HEK293 (cell line): ENCODE results near the gene CRLF2.

ENCODE experiments used
- CTCF ChIA-PET: fragments of 350-600 bp; formaldehyde crosslinking; extraction: SDS; loops from one replicate; lab custom pipeline; 2021; ENCODE audit warnings: antibody characterized with exemption; lab: Yijun Ruan, JAX
- POLR2A ChIA-PET: fragments of 300-600 bp; formaldehyde crosslinking; extraction: SDS; loops from one replicate; lab custom pipeline; 2020; ENCODE audit warnings: antibody characterized with exemption, inconsistent platforms; lab: Yijun Ruan, JAX
- H3K27ac ChIP-seq: fragments of 200-500 bp; sonication (Bioruptor generic); 2 replicates; pipeline ENCODE4 v1.5.1; 2014; ENCODE audit warnings: low read depth, low read length, control low read depth, inconsistent platforms; ENCODE audit errors: extremely low read depth
- H3K36me3 ChIP-seq, 2 experiments: fragments of 200-500 bp in 1 of 2; sonication (Bioruptor generic) in 1 of 2; 1 replicate in 1 of 2; 2 replicates in 1 of 2; pipeline ENCODE4 v1.5.1; 2014 to 2017; ENCODE audit warnings: inconsistent platforms in 2 of 2, low read length in 2 of 2; ENCODE audit not compliant: control insufficient read depth in 2 of 2, insufficient read depth in 1 of 2
- H3K4me1 ChIP-seq: fragments of 200-500 bp; sonication (Bioruptor generic); 2 replicates; pipeline ENCODE4 v1.5.1; 2014; ENCODE audit warnings: mild to moderate bottlenecking, low read length, inconsistent platforms; ENCODE audit not compliant: control insufficient read depth, insufficient read depth
- H3K4me3 ChIP-seq: 2 replicates; pipeline ENCODE4 v1.5.1; 2011; ENCODE audit warnings: low read depth, mild to moderate bottlenecking, control low read depth, low read length, moderate library complexity
- H3K9me3 ChIP-seq: fragments of 200-500 bp; sonication (Bioruptor generic); 2 replicates; pipeline ENCODE4 v1.5.1; 2014; ENCODE audit warnings: low read depth, low read length, inconsistent platforms; ENCODE audit not compliant: control insufficient read depth, insufficient read depth
- IKZF3 ChIP-seq: fragments of 450-650 bp; IDR thresholded peaks from 2 replicates; pipeline ENCODE4 v1.5.0; 2018; ENCODE audit warnings: missing biosample characterization, mild to moderate bottlenecking, missing genetic modification characterization, moderate library complexity
- KLF10 ChIP-seq: fragments of 450-650 bp; IDR thresholded peaks from 2 replicates; pipeline ENCODE4 v1.5.1; 2018; ENCODE audit warnings: missing biosample characterization, mild to moderate bottlenecking, missing genetic modification characterization
- KLF8 ChIP-seq: fragments of 450-650 bp; formaldehyde crosslinking; IDR thresholded peaks from 2 replicates; pipeline ENCODE4 v1.5.1; 2016; ENCODE audit warnings: missing biosample characterization, missing genetic modification characterization
- SCRT1 ChIP-seq: fragments of 450-650 bp; formaldehyde crosslinking; IDR thresholded peaks from 2 replicates; pipeline ENCODE4 v1.5.1; 2016; ENCODE audit warnings: missing biosample characterization, missing genetic modification characterization, borderline replicate concordance
- SETDB1 ChIP-seq: IDR thresholded peaks from one replicate; pipeline ENCODE4 v1.6.1; 2017; ENCODE audit warnings: mild to moderate bottlenecking, low read length, moderate library complexity, mixed read lengths; ENCODE audit not compliant: insufficient read length
- TRIM28 ChIP-seq: IDR thresholded peaks from 2 replicates; pipeline ENCODE4 v1.6.1; 2011; ENCODE audit warnings: low read length, control low read depth, borderline replicate concordance
- ZBTB48 ChIP-seq: fragments of 450-650 bp; formaldehyde crosslinking; IDR thresholded peaks from 2 replicates; pipeline ENCODE4 v1.5.1; 2016; ENCODE audit warnings: missing biosample characterization, missing genetic modification characterization
- ZEB2 ChIP-seq: fragments of 450-650 bp; formaldehyde crosslinking; IDR thresholded peaks from 2 replicates; pipeline ENCODE4 v1.5.1; 2016; ENCODE audit warnings: missing biosample characterization, missing genetic modification characterization
- ZFHX2 ChIP-seq: fragments of 450-650 bp; formaldehyde crosslinking; conservative IDR thresholded peaks from 2 replicates; pipeline ENCODE4 v1.5.1; 2016; ENCODE audit warnings: missing biosample characterization, missing genetic modification characterization
- ZNF121 ChIP-seq: fragments of 450-650 bp; formaldehyde crosslinking; IDR thresholded peaks from 2 replicates; pipeline ENCODE4 v1.5.1; 2016; ENCODE audit warnings: missing biosample characterization, missing genetic modification characterization
- ZNF16 ChIP-seq: fragments of 450-650 bp; formaldehyde crosslinking; IDR thresholded peaks from 2 replicates; pipeline ENCODE4 v1.5.1; 2016; ENCODE audit warnings: low read depth, missing biosample characterization, missing genetic modification characterization
- ZNF174 ChIP-seq: fragments of 450-650 bp; formaldehyde crosslinking; IDR thresholded peaks from 2 replicates; pipeline ENCODE4 v1.5.0; 2017; ENCODE audit warnings: missing biosample characterization, mild to moderate bottlenecking, missing genetic modification characterization
- ZNF221 ChIP-seq: fragments of 450-650 bp; formaldehyde crosslinking; IDR thresholded peaks from 2 replicates; pipeline ENCODE4 v1.5.1; 2017; ENCODE audit warnings: missing biosample characterization, missing genetic modification characterization, borderline replicate concordance
- ZNF248 ChIP-seq: fragments of 450-650 bp; formaldehyde crosslinking; IDR thresholded peaks from 2 replicates; pipeline ENCODE4 v1.5.1; 2017; ENCODE audit warnings: missing biosample characterization, missing genetic modification characterization
- ZNF48 ChIP-seq: fragments of 450-650 bp; formaldehyde crosslinking; IDR thresholded peaks from 2 replicates; pipeline ENCODE4 v1.5.1; 2016; ENCODE audit warnings: missing biosample characterization, missing genetic modification characterization
- ZNF518A ChIP-seq: fragments of 450-650 bp; formaldehyde crosslinking; conservative IDR thresholded peaks from 2 replicates; pipeline ENCODE4 v1.5.1; 2016; ENCODE audit warnings: low read depth, missing biosample characterization, missing genetic modification characterization
- ZNF558 ChIP-seq: fragments of 450-650 bp; formaldehyde crosslinking; IDR thresholded peaks from 2 replicates; pipeline ENCODE4 v1.5.1; 2016; ENCODE audit warnings: missing biosample characterization, missing genetic modification characterization
- ZNF571 ChIP-seq: fragments of 450-650 bp; formaldehyde crosslinking; IDR thresholded peaks from 2 replicates; pipeline ENCODE4 v1.5.0; 2017; ENCODE audit warnings: missing biosample characterization, missing genetic modification characterization
- ZNF639 ChIP-seq: fragments of 450-650 bp; formaldehyde crosslinking; IDR thresholded peaks from 2 replicates; pipeline ENCODE4 v1.5.1; 2016; ENCODE audit warnings: missing biosample characterization, missing genetic modification characterization
- ZNF664 ChIP-seq: fragments of 450-650 bp; formaldehyde crosslinking; IDR thresholded peaks from 2 replicates; pipeline ENCODE4 v1.5.1; 2016; ENCODE audit warnings: missing biosample characterization, missing genetic modification characterization
- ZNF830 ChIP-seq: fragments of 450-650 bp; IDR thresholded peaks from 2 replicates; pipeline ENCODE4 v1.5.0; 2018; ENCODE audit warnings: missing biosample characterization, missing genetic modification characterization, low read depth, mild to moderate bottlenecking, moderate library complexity
- ZXDB ChIP-seq: fragments of 450-650 bp; formaldehyde crosslinking; IDR thresholded peaks from 2 replicates; pipeline ENCODE4 v1.5.1; 2016; ENCODE audit warnings: missing biosample characterization, missing genetic modification characterization
- TF ChIP-seq, protein P1 (sequence below): fragments of 450-650 bp; formaldehyde crosslinking; IDR thresholded peaks from 2 replicates; pipeline ENCODE4 v1.5.1; 2016; ENCODE audit warnings: missing biosample characterization, missing genetic modification characterization

Gene CRLF2

GRCh38 chrX:1224954-1225353 lies 12.5 kb upstream of the CRLF2 start:
- Histone ChIP-seq H3K4me1 (no peaks in the 10 kb centered on the region), H3K36me3 (no peaks in the 10 kb centered on the region), H3K9me3 (no peaks in the 10 kb centered on the region; the same call in 1 of the 2 replicates), H3K27ac (no peak overlapping the region), H3K4me3 (no peak overlapping the region)
- TF ChIP-seq ZNF121 (tag by site-specific recombination): no peak
- TF ChIP-seq ZNF174 (tag by site-specific recombination): no peak
- no peak for TF ChIP-seq ZXDB
- TF ChIP-seq ZNF48 (tag by site-specific recombination): no peak
- TF ChIP-seq ZNF16 (tag by site-specific recombination): no peak
- no peak for TF ChIP-seq IKZF3 (tag by site-specific recombination)
- TF ChIP-seq ZBTB48: no peak
- TF ChIP-seq ZNF571 (tag by site-specific recombination): no peak
- TF ChIP-seq ZEB2 (tag by site-specific recombination): no peak
- no peak for TF ChIP-seq ZNF558 (tag by site-specific recombination)
- TF ChIP-seq KLF8: no peak
- TF ChIP-seq ZNF664: no peak
- TF ChIP-seq, protein P1, sequence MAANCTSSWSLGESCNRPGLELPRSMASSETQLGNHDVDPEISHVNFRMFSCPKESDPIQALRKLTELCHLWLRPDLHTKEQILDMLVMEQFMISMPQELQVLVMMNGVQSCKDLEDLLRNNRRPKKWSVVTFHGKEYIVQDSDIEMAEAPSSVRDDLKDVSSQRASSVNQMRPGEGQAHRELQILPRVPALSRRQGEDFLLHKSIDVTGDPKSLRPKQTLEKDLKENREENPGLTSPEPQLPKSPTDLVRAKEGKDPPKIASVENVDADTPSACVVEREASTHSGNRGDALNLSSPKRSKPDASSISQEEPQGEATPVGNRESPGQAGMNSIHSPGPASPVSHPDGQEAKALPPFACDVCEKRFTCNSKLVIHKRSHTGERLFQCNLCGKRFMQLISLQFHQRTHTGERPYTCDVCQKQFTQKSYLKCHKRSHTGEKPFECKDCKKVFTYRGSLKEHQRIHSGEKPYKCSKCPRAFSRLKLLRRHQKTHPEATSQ (tag by site-specific recombination): no peak
- ChIA-PET CTCF (no interaction called here), POLR2A (no interaction called here)

DNA sequence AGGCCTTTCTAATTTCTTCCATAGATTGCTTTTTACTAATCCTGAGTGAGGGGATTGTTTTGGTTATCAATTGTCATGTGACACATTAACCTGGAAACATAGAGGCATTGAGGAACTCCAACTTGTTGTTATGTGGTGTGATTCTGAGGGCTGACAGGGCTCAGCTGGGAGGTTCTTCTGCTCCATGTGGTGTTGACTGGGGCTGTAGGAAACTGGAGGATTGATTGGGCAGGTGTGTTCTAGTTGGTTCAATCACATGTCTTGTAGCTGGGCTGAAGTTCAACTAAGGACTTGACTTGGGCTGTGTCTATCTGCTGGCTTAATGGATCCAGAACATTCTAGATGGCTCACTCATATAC lies 10.8 kb upstream of the CRLF2 start:
- Histone ChIP-seq H3K36me3 (no peaks in the 10 kb centered on the region), H3K4me1 (no peaks in the 10 kb centered on the region), H3K4me3 (no peak overlapping the region), H3K27ac (no peak overlapping the region), H3K9me3 (no peaks in the 10 kb centered on the region; the same call in 1 of the 2 replicates)
- POLR2A ChIA-PET: no interaction called here
- CTCF ChIA-PET: no interaction called here
- TF ChIP-seq ZNF518A (tag by site-specific recombination) (no peak), ZNF221 (tag by site-specific recombination) (no peak), ZNF639 (tag by site-specific recombination) (no peak), KLF10 (tag by site-specific recombination) (no peak), SETDB1 (peak; percentile 88), ZFHX2 (tag by site-specific recombination) (no peak), ZNF248 (no peak), ZNF830 (tag by site-specific recombination) (no peak), TRIM28 (peak; percentile 65; the same call in 1 of the 2 replicates), SCRT1 (no peak), ZNF48 (tag by site-specific recombination) (no peak)
- TF ChIP-seq, all 188 proteins: peak for 2
